A172 (cell line): Measurements from ENCODE around the gene RTN4RL2. TPM values are rescaled to one million over a fixed set of nuclear protein-coding genes. Genes with fewer than 3 reads are reported as not detected.

Source experiments
- DNase-seq: peaks from one replicate; pipeline ENCODE4 v3.0.0-alpha.2; 2015; ENCODE audit warnings: low spot score
- total RNA-seq: library from RNA; depleted of rRNA; stranded (reverse); fragments of >200 nt; shearing (Covaris generic); gene quantifications from 2 replicates; pipeline ENCODE4 v1.2.3, GENCODE V29; 2014

RTN4RL2 gene
- total RNA-seq, 1 experiment from 2014 or later = 0.64 TPM

DNA sequence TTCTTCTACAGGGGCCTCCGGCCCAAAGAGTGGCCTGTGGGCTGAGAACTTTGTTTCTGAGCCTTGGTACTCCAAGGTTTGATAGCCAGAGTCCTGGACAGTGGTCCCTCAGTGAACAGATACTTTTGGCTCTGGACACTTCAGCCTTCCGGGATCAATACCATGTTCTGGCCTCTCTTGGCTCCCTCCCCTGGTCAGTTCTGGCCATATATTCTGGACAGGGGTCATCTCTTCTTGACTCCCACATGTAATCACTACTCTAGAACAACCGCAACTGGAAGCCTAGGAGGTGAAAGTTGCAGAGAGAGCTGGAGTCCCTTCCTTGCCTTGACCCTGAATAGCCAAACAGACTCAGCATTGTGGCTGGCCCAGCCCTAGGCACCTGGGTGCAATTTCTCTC, 2.3 kb downstream of the RTN4RL2 start:
- DNase-seq = no peak

DNA sequence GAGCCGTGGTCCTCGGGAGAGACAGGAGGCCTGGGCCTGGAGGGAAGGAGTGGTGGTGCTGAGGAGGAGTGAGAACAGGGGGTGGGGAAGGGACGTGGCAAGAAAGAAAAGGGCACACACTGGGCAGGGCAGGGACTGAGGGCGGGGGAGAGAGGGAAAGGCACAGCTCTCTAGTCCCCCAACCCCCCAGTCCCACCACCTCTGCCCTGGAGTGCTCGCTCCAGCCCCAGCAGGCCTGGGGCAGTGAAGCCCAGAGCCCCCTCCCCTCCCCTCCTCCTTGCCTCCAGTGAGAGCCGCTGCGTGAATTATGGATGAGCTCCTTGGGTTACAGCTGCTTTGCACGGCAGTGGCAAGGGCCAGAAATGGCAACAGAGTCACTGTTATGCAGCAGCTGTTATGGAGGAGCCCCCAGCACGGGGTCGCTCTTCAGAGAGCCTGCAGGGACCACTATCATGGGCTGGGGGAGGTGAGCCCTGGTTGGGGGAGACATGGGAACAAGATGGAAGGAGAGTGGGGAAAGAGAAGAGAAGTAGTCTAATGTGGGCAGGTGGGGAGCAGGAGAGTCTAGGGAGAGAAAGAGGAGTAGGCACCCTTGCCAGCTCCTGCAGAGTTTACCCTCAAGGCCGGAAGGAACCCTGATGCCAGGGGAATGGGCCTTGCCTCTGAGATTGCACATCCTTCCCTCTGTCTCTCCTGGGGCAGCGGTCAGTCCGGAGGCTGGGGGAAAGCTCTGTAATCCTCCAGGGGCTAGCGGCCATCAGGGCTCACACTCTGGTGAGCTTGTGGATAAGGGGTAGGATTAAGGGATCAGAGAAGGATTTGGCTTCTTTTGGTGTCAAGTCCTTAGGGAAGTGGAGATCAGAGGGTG, 3.6 kb downstream of the RTN4RL2 start:
- DNase-seq = no peak

DNA sequence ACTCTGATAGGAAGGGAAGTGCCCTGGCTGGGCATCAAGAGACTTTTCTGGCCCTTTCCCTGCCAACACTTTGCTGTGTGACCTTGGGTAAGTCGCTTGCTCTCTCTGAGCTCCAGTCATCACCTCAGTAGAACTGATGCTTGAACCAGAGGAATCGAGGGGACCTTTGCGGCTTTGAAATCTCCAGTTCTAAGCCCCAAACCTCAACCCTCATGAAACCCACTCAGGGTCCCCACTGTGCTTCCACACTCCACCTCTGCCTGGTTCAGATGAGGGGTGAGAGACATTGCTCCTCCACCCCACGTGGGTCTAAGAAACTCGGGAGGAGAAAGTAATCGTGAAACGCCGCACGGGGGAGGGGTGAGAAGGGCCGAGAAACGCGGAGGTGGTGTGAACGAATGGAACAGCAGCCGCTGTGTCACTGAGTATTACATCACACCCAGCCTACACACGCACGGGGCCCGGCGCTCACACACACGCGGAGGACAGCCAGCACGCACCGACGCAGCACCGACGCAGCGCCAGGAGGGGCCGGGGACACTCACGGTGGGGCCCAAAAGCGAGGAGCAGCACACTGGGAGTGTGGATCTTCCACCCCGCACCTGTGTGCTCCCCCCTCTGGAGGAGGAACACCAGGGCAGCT, 4.3 kb downstream of the RTN4RL2 start:
- DNase-seq = no peak

DNA sequence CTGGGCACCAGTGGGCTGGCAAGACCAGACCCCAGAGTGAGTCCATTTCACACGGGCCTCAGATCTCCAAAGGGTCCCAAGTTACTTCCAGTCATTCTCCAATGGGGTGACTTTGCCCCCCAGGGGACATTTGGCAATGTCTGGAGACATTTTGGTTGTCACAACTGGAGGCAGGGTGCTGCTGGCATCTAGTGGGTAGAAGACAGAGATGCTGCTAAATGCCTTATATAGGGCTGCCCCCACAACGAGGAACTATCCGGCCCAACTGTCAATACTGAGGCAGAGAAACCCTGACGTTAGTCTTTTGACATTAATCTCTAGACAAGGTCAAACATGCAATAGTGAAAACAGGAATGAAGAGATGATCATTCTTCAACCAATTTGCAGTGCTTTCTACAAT, 6.4 kb downstream of the RTN4RL2 start:
- no peak for DNase-seq

GRCh38 chr11:57467508-57468157, 7.3 kb downstream of the RTN4RL2 start:
- DNase-seq = no peak

GRCh38 chr11:57468276-57468675, 7.9 kb downstream of the RTN4RL2 start:
- no peak for DNase-seq

DNA sequence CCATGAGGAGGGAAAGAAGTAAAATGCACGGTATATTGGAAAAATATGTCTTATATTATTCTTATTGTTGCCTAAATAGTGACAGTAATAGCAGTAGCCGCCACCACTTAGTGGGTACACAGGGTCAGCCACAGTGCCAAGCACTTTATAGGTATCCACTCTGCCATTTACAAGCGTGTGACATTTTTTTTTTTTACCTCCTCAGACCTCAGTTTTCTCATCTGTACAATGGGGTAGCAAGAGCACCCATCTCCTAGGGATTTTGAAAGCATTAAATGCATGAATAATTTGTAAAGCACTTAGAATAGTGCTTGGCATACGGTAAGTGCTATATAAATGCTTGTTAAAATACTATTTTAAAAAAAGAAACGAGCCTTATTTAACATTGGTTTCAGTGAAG, 8.9 kb downstream of the RTN4RL2 start:
- DNase-seq = no peak

- no peak for DNase-seq
These were observed 11.2 kb downstream of the RTN4RL2 start for GRCh38 chr11:57471496-57471895.

GRCh38 chr11:57473285-57473841, 13.0 kb downstream of the RTN4RL2 start:
- DNase-seq = no peak

DNA sequence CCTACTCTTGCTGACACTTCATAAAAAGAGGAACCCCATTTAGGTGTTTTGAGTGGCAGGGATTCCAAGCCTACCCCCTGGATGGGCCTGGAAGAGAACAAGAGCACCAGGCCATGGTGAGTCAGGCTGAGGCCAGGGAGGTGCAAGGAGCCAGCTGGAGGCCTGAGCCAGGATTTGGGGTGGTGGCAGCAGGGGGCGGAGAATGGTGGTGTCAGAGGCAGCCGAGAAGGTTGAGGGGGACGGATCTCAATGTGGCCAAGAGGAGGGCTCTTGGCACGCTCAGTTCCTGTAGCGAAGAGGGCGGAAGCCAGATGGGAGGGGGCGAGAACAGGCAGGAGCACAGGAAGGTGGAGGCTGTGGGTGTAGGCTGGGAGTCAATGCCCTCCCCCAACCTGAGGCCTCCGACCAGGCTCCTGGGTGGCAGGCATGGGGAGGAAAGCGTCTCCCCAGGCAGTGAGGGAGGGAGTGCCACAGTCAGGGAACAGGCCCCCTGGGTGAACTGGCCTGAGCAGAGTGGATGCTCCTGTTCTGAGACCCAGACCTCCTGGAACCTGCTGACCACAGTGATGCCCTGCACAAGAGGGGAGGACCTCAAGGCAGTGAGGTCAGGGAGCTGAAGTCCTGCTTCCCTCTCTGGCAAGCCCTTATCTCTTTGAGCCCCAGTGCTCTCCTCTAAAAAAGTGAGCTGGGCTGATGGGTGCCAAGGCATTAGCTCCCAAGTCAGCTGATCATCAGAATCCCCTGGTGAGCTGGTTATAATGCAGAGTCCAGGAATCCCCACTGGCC, 13.9 kb downstream of the RTN4RL2 start:
- peak; percentile 41 for DNase-seq

DNA sequence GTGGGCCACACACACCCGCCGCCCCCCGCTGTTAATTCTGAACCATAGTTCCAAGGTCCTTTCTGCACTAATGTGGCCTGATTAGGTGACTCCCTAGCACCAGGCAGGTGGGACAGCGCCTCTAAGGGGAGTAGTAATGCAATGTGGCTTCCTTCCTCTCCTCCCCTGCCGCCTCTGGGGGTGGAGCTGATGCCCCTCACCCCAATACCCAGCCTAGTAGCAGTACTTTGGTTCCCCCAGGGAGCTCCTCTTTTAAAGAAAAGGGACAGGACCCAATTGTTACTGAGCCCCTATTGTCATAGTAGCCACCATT, 14.4 kb downstream of the RTN4RL2 start:
- DNase-seq = no peak

DNA sequence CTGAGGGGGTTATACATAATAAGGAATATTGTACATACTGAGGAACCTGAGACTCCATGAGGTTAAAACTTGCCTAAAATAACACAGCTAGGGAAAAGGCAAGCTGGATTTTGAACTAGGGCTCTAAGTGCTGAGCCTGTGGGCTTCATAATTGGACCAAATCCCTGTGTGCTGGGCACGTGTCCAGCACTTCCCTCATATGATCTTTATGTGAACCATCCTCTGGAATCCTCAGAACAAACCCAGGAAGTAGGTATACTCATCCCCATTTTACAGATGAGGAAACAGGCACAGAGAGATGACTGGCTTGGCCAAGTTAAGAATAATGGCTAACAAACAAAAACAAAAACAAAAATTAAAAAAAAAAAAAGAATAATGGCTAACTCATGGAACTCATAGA, 14.9 kb downstream of the RTN4RL2 start:
- no peak for DNase-seq

GRCh38 chr11:57475671-57476046, 15.3 kb downstream of the RTN4RL2 start:
- no peak for DNase-seq

GRCh38 chr11:57476047-57476756, 15.9 kb downstream of the RTN4RL2 start:
- DNase-seq = no peak

- DNase-seq = no peak
These were observed 16.6 kb downstream of the RTN4RL2 start for GRCh38 chr11:57476757-57477506.

DNA sequence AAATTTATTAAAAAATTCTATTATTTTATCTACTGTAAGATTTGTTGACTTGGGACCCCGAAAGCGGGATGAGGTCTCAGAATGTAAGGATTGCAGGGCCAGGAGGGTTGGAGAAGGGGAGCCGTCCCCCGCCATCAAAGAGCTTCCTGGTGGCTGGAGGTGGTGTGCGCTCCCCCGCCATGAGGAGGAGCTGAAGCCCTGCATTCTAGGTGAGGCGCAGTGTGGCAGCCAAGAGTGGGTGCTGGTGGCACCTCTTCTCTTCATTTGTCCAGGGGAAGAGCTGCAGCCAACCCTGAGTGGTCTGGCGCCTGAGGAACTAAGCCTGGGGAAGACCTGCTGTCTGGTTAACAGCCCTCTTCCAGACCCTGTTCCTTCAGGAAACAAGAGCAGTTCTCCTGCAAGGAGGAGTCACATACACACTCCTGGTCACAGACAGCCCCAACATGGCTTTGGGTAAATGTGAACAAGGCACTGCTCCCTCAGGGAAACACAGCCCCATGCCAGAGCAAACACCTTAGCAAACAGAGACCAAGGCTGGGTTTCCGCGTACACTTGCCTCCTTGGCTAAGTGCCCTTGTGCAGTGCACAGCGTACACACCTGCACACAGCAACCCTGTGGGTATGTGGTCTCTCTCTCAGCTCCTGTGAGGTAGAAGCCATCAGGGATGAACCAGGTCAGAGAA, 17.3 kb downstream of the RTN4RL2 start:
- DNase-seq = no peak

DNA sequence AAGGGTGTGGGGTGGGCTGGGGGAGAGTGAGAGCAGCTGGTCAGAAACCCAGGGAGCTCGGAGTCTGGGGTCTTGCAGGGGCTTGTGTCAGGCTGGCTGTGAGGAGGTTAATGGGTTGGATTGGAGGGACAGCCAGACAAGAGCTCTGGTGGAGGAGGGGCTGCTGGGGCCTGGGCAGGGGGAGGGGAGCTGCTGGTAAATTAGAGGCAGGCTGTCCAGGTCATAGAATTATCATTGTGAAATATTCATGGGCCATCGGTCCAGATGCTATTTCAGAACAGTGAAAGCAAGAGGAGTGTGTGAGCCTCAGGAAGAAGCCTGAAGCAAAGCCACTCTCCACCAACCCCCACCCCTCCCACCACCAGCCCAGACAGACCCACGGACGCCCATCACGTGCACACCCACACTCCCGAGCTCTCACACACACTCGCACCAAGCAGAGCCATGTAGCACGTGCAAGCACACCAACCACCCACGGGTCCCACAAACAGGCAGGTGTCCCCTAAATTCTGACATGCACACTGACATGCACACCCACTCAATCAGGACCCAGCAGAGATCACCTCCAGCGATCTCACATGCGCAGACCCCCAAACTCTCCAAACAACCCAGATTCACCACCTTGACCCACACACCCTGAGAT, 18.8 kb downstream of the RTN4RL2 start:
- DNase-seq = no peak

- no peak for DNase-seq
These were observed 19.6 kb downstream of the RTN4RL2 start for GRCh38 chr11:57479911-57480310.

DNA sequence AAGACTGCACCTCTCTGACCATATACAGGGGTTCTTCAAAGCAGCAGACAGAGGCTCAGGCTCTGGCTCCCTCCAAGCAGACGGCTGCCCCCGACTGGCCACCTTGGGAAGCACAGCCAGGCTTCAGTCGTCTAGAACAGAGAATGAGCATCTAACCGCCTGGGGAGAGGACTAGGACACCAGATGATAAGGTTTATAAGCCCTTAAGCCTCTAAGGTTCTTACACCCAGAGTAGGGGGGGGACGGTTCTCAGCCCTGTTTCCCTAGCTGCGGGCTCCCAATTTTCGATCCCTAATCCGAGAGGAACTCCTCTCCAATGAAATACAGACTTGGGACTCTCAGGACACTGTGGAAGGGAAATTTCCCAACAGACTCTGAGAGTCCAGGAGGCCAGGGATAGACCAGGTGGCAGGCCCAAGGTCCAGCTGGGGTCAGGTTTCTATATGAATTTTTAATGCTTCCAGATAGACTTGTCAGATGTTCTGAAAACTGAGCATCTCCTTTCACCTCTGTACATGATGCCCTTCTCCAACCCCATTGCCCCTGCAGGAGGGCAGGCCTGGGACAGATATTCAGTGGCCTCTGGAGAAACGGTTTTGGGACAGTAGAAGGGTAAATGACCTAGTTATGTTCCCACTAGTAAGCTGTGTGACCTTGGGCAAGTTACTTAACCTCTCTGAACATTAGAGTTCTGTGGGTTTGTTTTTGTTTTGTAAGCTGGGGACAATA, 20.2 kb downstream of the RTN4RL2 start:
- DNase-seq = no peak
